Neuronal stem cell (in vitro differentiated cells): ENCODE measurements around the gene KRT33A.

ENCODE experiments used
- DNase-seq: peaks from one replicate; pipeline ENCODE4 v3.0.0-alpha.2; 2013; ENCODE audit warnings: low spot score
- H2AFZ ChIP-seq: one replicate; pipeline ENCODE4 v1.6.1; 2013; ENCODE audit warnings: mild to moderate bottlenecking, low read length, inconsistent platforms
- H2AK5ac ChIP-seq: 2 replicates; pipeline ENCODE4 v1.6.1; 2013; ENCODE audit warnings: low read depth, mild to moderate bottlenecking, inconsistent platforms, low read length, moderate library complexity, mixed read lengths
- H2BK120ac ChIP-seq: 2 replicates; pipeline ENCODE4 v1.6.1; 2013; ENCODE audit warnings: low read depth, mild to moderate bottlenecking, inconsistent platforms, low read length, moderate library complexity, mixed read lengths
- H2BK12ac ChIP-seq: one replicate; pipeline ENCODE4 v1.6.1; 2013; ENCODE audit warnings: low read length, inconsistent platforms
- H2BK15ac ChIP-seq: 2 replicates; pipeline ENCODE4 v1.6.1; 2013; ENCODE audit warnings: mild to moderate bottlenecking, low read length, inconsistent platforms, mixed read lengths
- H2BK5ac ChIP-seq: one replicate; pipeline ENCODE4 v1.6.1; 2013; ENCODE audit warnings: inconsistent platforms, mild to moderate bottlenecking, low read length, moderate library complexity
- H3K14ac ChIP-seq: one replicate; pipeline ENCODE4 v1.6.1; 2013; ENCODE audit warnings: low read length, inconsistent platforms
- H3K18ac ChIP-seq: 2 replicates; pipeline ENCODE4 v1.6.1; 2013; ENCODE audit warnings: low read length, inconsistent platforms
- H3K23ac ChIP-seq: 2 replicates; pipeline ENCODE4 v1.6.1; 2013; ENCODE audit warnings: low read depth, mild to moderate bottlenecking, mixed read lengths, low read length, inconsistent platforms; ENCODE audit not compliant: poor library complexity
- H3K27ac ChIP-seq: replicated peaks from 3 replicates; pipeline ENCODE4 v1.5.1; 2013; ENCODE audit warnings: low read length, inconsistent platforms
- H3K27me3 ChIP-seq, 3 experiments: 2 replicates each; pipeline ENCODE4 v1.6.1; 2013; ENCODE audit warnings: low read length in 3 of 3, mild to moderate bottlenecking in 2 of 3, inconsistent platforms in 1 of 3, low read depth in 1 of 3, mixed read lengths in 1 of 3, moderate library complexity in 1 of 3; ENCODE audit not compliant: control insufficient read depth in 3 of 3, insufficient read depth in 3 of 3
- H3K36me3 ChIP-seq, 2 donors: replicated peaks in 1 of 2; 2 replicates each; pipeline ENCODE4 v1.6.1; 2013; ENCODE audit warnings: low read length in 2 of 2; ENCODE audit not compliant: control insufficient read depth in 2 of 2, insufficient read depth in 2 of 2
- H3K4ac ChIP-seq: 2 replicates; pipeline ENCODE4 v1.6.1; 2013; ENCODE audit warnings: inconsistent platforms, mild to moderate bottlenecking, low read length, moderate library complexity
- H3K4me1 ChIP-seq, 2 donors: 1 replicate in 1 of 2; 2 replicates in 1 of 2; pipeline ENCODE4 v1.6.1; 2013; ENCODE audit warnings: low read length in 2 of 2, low read depth in 1 of 2; ENCODE audit not compliant: control insufficient read depth in 2 of 2, insufficient read depth in 1 of 2
- H3K4me2 ChIP-seq: one replicate; pipeline ENCODE4 v1.6.1; 2013; ENCODE audit warnings: mild to moderate bottlenecking, low read length, inconsistent platforms; ENCODE audit not compliant: insufficient read depth, poor library complexity, severe bottlenecking
- H3K4me3 ChIP-seq, 2 donors: 2 replicates each; pipeline ENCODE4 v1.5.1; 2013; ENCODE audit warnings: low read length in 2 of 2, mild to moderate bottlenecking in 2 of 2, inconsistent platforms in 1 of 2, moderate library complexity in 1 of 2
- H3K79me1 ChIP-seq: one replicate; pipeline ENCODE4 v1.6.1; 2013; ENCODE audit warnings: low read depth, mild to moderate bottlenecking, inconsistent platforms, low read length, moderate library complexity
- H3K9ac ChIP-seq: one replicate; pipeline ENCODE4 v1.6.1; 2013; ENCODE audit warnings: mild to moderate bottlenecking, low read depth, low read length, inconsistent platforms; ENCODE audit not compliant: poor library complexity
- H3K9me3 ChIP-seq, 2 donors: replicated peaks in 1 of 2; 2 replicates each; pipeline versions ENCODE3 to v1.6.1; 2013; ENCODE audit warnings: low read length in 2 of 2, mild to moderate bottlenecking in 2 of 2, inconsistent platforms in 1 of 2, low read depth in 1 of 2, mixed read lengths in 1 of 2, moderate library complexity in 1 of 2; ENCODE audit not compliant: control insufficient read depth in 2 of 2, insufficient read depth in 1 of 2
- H4K8ac ChIP-seq: one replicate; pipeline ENCODE4 v1.6.1; 2013; ENCODE audit warnings: low read depth, mild to moderate bottlenecking, inconsistent platforms, low read length, moderate library complexity
- H4K91ac ChIP-seq: one replicate; pipeline ENCODE4 v1.6.1; 2013; ENCODE audit warnings: low read length, low read depth, mild to moderate bottlenecking, inconsistent platforms; ENCODE audit not compliant: poor library complexity
- WGBS, 2 donors: extraction: QIAGEN DNeasy Blood & Tissue Kit; methylation state at CpG; one replicate each; pipeline ENCODE4 v1.1.7; 2013; ENCODE audit warnings: missing lambda C conversion rate in 2 of 2, mixed read lengths in 1 of 2; ENCODE audit not compliant: insufficient read length in 2 of 2, insufficient replicate concordance in 1 of 2; ENCODE audit errors: extremely low coverage in 2 of 2; 5-methylcytosine and 5-hydroxymethylcytosine counted together

The KRT33A gene

DNA sequence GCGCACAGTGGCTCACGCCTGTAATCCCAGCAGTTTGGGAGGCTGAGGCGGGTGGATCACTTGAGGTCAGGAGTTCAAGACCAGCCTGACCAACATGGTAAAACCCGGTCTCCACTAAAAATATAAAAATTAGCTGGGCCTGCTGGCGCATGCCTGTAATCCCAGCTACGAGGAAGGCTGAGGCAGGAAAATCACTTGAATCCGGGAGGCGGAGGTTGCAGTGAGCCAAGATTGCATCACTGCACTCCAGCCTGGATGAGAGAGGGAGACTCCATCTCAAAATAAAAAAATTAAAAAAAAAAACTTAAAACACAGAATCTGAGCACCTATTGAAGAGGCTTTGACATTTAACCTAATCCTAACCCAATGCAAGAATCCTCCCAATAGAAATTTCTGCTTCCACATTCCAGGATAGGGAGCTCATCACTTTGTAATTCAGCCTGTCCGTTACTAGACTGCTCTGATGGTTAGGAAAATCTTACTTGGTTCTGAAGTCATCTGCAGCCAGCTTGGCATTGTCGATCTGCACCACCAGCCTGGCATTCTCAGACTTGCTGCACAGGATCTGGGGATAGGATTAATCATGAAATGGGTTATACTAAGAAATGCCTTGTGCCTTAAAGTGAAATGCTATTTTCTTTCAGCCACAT, 16.9 kb upstream of the KRT33A start:
- H3K79me1 ChIP-seq, result no peaks in the 10 kb centered on the region
- no peaks in the 10 kb centered on the region for H3K36me3 ChIP-seq
- H3K4me3 ChIP-seq, result no peak overlapping the region
- H3K9ac ChIP-seq, result no peak overlapping the region
- no peak overlapping the region for H3K23ac ChIP-seq
- H2AK5ac ChIP-seq, result no peak overlapping the region
- no peak overlapping the region for H3K4ac ChIP-seq
- H3K14ac ChIP-seq, result no peak overlapping the region
- H2AFZ ChIP-seq, result no peak overlapping the region
- no peak overlapping the region for H2BK5ac ChIP-seq
- H2BK12ac ChIP-seq, result no peak overlapping the region
- no CpG with 5 or more reads among the region's 10 CpGs for WGBS, 2 donors
- H3K18ac ChIP-seq, result no peak overlapping the region
- H3K4me2 ChIP-seq, result no peak overlapping the region
- H4K8ac ChIP-seq, result no peak overlapping the region
- DNase-seq, result no peak
- H2BK15ac ChIP-seq, result no peak overlapping the region
- no peaks in the 10 kb centered on the region for H3K27me3 ChIP-seq
- no peaks in the 10 kb centered on the region for H3K4me1 ChIP-seq
- H3K9me3 ChIP-seq, result no peaks in the 10 kb centered on the region
- no peak overlapping the region for H3K27ac ChIP-seq
- no peak overlapping the region for H2BK120ac ChIP-seq
- H4K91ac ChIP-seq, result no peak overlapping the region

DNA sequence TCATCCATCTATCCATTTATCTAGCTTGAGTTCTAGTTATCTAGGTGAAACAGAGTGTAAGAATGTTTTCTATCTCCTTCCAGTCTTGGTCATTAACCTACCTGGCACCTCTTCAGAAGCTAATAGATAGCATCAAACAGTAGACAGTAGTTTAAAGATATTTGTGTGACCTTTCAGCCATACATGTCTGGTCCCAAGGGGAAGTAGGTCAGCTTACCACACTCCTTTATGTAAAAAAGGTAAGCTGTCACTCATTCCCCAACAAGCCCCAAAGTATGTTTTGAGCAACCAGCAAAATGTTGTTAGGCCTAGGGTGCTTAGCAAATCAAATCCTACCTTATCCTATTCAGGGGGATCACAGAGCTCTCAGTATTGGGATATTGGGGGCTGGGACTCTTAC, 15.4 kb upstream of the KRT33A start:
- no peak overlapping the region for H2AK5ac ChIP-seq
- H3K27ac ChIP-seq, result no peak overlapping the region
- no peak overlapping the region for H3K14ac ChIP-seq
- H2BK5ac ChIP-seq, result no peak overlapping the region
- H3K4me2 ChIP-seq, result no peak overlapping the region
- no peaks in the 10 kb centered on the region for H3K9me3 ChIP-seq
- no peak for DNase-seq
- H2BK120ac ChIP-seq, result no peak overlapping the region
- no peak overlapping the region for H3K9ac ChIP-seq
- H3K36me3 ChIP-seq, result no peaks in the 10 kb centered on the region
- no peak overlapping the region for H3K4ac ChIP-seq
- H2BK15ac ChIP-seq, result no peak overlapping the region
- H4K91ac ChIP-seq, result no peak overlapping the region
- H3K18ac ChIP-seq, result no peak overlapping the region
- H4K8ac ChIP-seq, result no peak overlapping the region
- H3K27me3 ChIP-seq, result no peaks in the 10 kb centered on the region
- H2AFZ ChIP-seq, result no peak overlapping the region
- H3K79me1 ChIP-seq, result no peaks in the 10 kb centered on the region
- H3K4me3 ChIP-seq, result no peak overlapping the region
- H2BK12ac ChIP-seq, result no peak overlapping the region
- H3K23ac ChIP-seq, result no peak overlapping the region
- H3K4me1 ChIP-seq, result no peaks in the 10 kb centered on the region

DNA sequence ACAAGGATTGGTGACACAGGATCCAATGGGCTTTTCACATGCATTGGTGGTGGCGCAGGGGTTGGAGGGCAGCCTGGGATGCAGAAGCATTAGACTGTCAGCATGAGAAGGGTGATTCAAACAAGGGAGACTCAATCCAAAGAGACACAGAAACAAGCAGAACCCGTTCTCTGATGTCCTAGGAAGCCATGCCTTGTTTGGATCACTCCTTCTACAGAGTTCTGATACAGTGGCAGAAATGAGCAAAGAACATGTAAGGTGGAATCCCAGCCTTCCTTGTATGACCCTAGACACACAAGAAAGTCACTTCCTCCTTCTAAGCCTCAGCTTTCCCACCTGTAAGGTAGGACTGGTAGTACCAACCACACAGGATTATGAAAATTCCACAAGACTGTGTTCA, 13.3 kb upstream of the KRT33A start:
- Histone ChIP-seq H2BK5ac (no peak overlapping the region), H3K18ac (peak overlapping the region; percentile 36), H2BK12ac (no peak overlapping the region), H2BK120ac (no peak overlapping the region), H4K91ac (no peak overlapping the region), H2AK5ac (no peak overlapping the region), H3K23ac (no peak overlapping the region), H3K9me3 (no peaks in the 10 kb centered on the region), H3K36me3 (no peaks in the 10 kb centered on the region), H4K8ac (no peak overlapping the region), H3K4ac (no peak overlapping the region), H3K27ac (no peak overlapping the region), H3K14ac (no peak overlapping the region), H2AFZ (no peak overlapping the region), H3K4me1 (no peaks in the 10 kb centered on the region), H3K4me3 (no peak overlapping the region), H3K9ac (no peak overlapping the region), H3K79me1 (no peaks in the 10 kb centered on the region), H3K4me2 (no peak overlapping the region), H2BK15ac (no peak overlapping the region), H3K27me3 (no peaks in the 10 kb centered on the region)
- DNase-seq, result no peak
- no CpG with 5 or more reads among the region's 2 CpGs for WGBS, 2 donors

DNA sequence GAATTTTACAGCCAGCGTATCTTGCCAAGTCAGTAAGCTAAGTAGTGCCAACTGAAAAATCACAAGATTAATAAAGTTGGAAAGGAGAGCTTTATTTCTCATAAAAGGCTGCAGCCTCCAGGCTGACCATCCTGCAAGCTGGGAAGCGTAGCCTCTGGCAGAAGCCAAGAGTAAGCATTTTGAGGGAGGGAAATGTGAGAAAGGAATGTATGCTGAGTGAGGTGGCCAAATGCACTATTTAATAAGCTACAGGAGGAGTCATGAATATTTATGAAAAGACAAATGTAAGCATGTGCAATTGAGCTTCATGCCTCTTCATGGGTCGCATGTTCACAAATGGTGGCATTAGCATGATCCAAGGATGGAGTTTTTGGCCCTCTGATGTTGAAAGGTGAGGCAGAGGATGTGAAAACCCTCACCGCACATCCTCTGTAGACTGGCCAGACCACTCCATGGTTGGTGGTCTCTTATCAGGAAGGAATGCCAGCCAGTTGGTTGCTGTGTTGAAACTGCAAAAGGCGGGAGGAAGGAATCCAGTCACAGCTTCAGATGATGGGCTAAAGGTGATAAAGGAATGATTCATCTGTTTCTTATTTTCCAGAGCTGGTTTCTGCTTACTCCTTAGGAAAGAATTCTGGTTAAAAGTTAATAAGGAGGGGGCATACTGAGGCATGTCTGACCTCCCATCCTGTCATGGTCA, 9.8 kb upstream of the KRT33A start:
- Histone ChIP-seq H3K14ac (no peak overlapping the region), H3K36me3 (no peaks in the 10 kb centered on the region), H4K8ac (no peak overlapping the region), H3K4me3 (no peak overlapping the region), H3K79me1 (no peaks in the 10 kb centered on the region), H3K4me2 (no peak overlapping the region), H2AK5ac (no peak overlapping the region), H2BK5ac (no peak overlapping the region), H3K4ac (no peak overlapping the region), H3K27me3 (no peaks in the 10 kb centered on the region), H3K27ac (no peak overlapping the region), H3K18ac (no peak overlapping the region), H4K91ac (no peak overlapping the region), H3K4me1 (no peaks in the 10 kb centered on the region), H2BK15ac (no peak overlapping the region), H3K23ac (no peak overlapping the region), H3K9ac (no peak overlapping the region), H3K9me3 (no peaks in the 10 kb centered on the region), H2AFZ (no peak overlapping the region), H2BK12ac (no peak overlapping the region), H2BK120ac (no peak overlapping the region)
- no peak for DNase-seq
- WGBS, 2 donors, result no CpG with 5 or more reads among the region's 5 CpGs
